HG02571 (cell line): ENCODE measurements around the gene HTATSF1.
A peak's percentile ranks its signal among the peaks of the same experiment; 100 is the strongest.

ENCODE experiments used
- ATAC-seq: cut with Tn5 transposase; IDR thresholded peaks from one replicate; pipeline ENCODE4 v1.9.1; 2021; ENCODE audit warnings: mild to moderate bottlenecking, moderate library complexity; ENCODE audit not compliant: unreplicated experiment

Gene HTATSF1

GRCh38 chrX:136496186-136496763, 1.1 kb upstream of the HTATSF1 start:
- ATAC-seq: no peak

- peak; percentile 77 for ATAC-seq
These were observed 432 bp upstream of the HTATSF1 start for GRCh38 chrX:136496764-136497555.

- ATAC-seq: no peak
These were observed 21.7 kb downstream of the HTATSF1 start for GRCh38 chrX:136519069-136519468.

- no peak for ATAC-seq
These were observed 26.4 kb downstream of the HTATSF1 start for GRCh38 chrX:136523770-136524169.

- ATAC-seq: no peak
These were observed 28.6 kb downstream of the HTATSF1 start for GRCh38 chrX:136525738-136526606.

GRCh38 chrX:136528645-136529315, 31.4 kb downstream of the HTATSF1 start:
- no peak for ATAC-seq

- ATAC-seq: no peak
These were observed 32.4 kb downstream of the HTATSF1 start for GRCh38 chrX:136529795-136530194.

GRCh38 chrX:136531951-136532350, 34.6 kb downstream of the HTATSF1 start, which contains the start of gene VGLL1:
Gene VGLL1 (plus strand): TSS chrX:136532215. CDS start chrX:136536021, 3,806 bp downstream.
- no peak for ATAC-seq

- no peak for ATAC-seq
These were observed 36.7 kb downstream of the HTATSF1 start for GRCh38 chrX:136534131-136534530.

- no peak for ATAC-seq
These were observed 41.4 kb downstream of the HTATSF1 start for GRCh38 chrX:136538811-136539210.

GRCh38 chrX:136540226-136540625, 42.8 kb downstream of the HTATSF1 start:
- no peak for ATAC-seq

- ATAC-seq: no peak
These were observed 43.9 kb downstream of the HTATSF1 start for GRCh38 chrX:136541294-136541693.

GRCh38 chrX:136542281-136542680, 44.9 kb downstream of the HTATSF1 start:
- no peak for ATAC-seq

GRCh38 chrX:136546371-136546781, 49.0 kb downstream of the HTATSF1 start:
- ATAC-seq: no peak

GRCh38 chrX:136549226-136549625, 51.8 kb downstream of the HTATSF1 start:
- ATAC-seq: no peak

GRCh38 chrX:136551410-136551809, 54.0 kb downstream of the HTATSF1 start:
- ATAC-seq: no peak

GRCh38 chrX:136555694-136556093, 58.3 kb downstream of the HTATSF1 start:
- no peak for ATAC-seq
